ENCODE data around the gene AMBP. TPM values are rescaled to one million over a fixed set of nuclear protein-coding genes. Genes with fewer than 3 reads are reported as not detected.

Gene AMBP
- total and polyA plus RNA-seq, 2 of the 13 experiments (the other 11 are each of a cell fraction or from before 2014, with no cell fraction given): 1,510 to 2,580 TPM

GRCh38 chr9:114060070-114060469, 18.0 kb downstream of the AMBP start:
- in situ Hi-C loops (cut with HindIII; ENCODE audit: extremely low pct_ligation_motif_present, low pct_unique_long_range_greater_than_20kb): no loop called here
- no peak for ATAC-seq
- FAIRE-seq: no peak
- Histone ChIP-seq H3K9me3 (ENCODE audit: low read length) (no peaks in the 10 kb centered on the region), H3K36me3 (replicated peaks in 1 of 2; ENCODE audit: control insufficient read depth in 1 of 2, insufficient read depth in 2 of 2, low read length in 2 of 2) (peaks cover 19 to 49% of the 10 kb centered on the region in 2 experiments), H3K79me2 (ENCODE audit: insufficient read depth, low read length) (no peaks in the 10 kb centered on the region), H3K27me3 (ENCODE audit: control insufficient read depth in 1 of 2, insufficient read depth in 2 of 2, low read length in 2 of 2) (peaks cover 0 to 1% of the 10 kb centered on the region in 2 experiments; a peak in 1 of 5 replicates), H3K4me1 (ENCODE audit: insufficient read depth, low read length) (peaks cover 69% of the 10 kb centered on the region), H3K4me2 (ENCODE audit: low read depth, low read length) (no peak overlapping the region), H3K9ac (ENCODE audit: insufficient read depth, low read depth, low read length) (no peak overlapping the region), H2AFZ (ENCODE audit: low read length) (no peak overlapping the region), H3K27ac (ENCODE audit: extremely low read length, insufficient read depth, low read length) (no peak overlapping the region), H3K4me3 (replicated peaks in 1 of 3; ENCODE audit: insufficient read depth in 1 of 3, low read depth in 2 of 3, low read length in 3 of 3) (no peak overlapping the region), H4K20me1 (ENCODE audit: insufficient read depth, low read length) (peaks cover 54% of the 10 kb centered on the region)
- TF ChIP-seq ISX (CRISPR knock-in tag; conservative IDR thresholded peaks at IDR 0.05) (no peak), GTF2F1 (IDR thresholded peaks at IDR 0.05; ENCODE audit: low read length) (no peak), ZNF652 (CRISPR knock-in tag; IDR thresholded peaks at IDR 0.05; ENCODE audit: borderline replicate concordance, low read depth) (no peak), ZNF292 (CRISPR knock-in tag; IDR thresholded peaks at IDR 0.05; ENCODE audit: borderline replicate concordance, low read depth) (no peak), ZNF737 (CRISPR knock-in tag; IDR thresholded peaks at IDR 0.05; ENCODE audit: borderline replicate concordance) (no peak), ZBED4 (CRISPR knock-in tag; IDR thresholded peaks at IDR 0.05; ENCODE audit: borderline replicate concordance) (no peak), ZFP62 (CRISPR knock-in tag; IDR thresholded peaks at IDR 0.05) (no peak), SKIL (CRISPR knock-in tag; IDR thresholded peaks at IDR 0.05; ENCODE audit: borderline replicate concordance) (no peak), ZNF850 (CRISPR knock-in tag; conservative IDR thresholded peaks at IDR 0.05) (no peak), ZNF772 (CRISPR knock-in tag; IDR thresholded peaks at IDR 0.05) (no peak), FUBP1 (CRISPR knock-in tag; IDR thresholded peaks at IDR 0.05; ENCODE audit: borderline replicate concordance) (no peak), THAP11 (CRISPR knock-in tag; IDR thresholded peaks at IDR 0.05) (no peak)
- DNase-seq (ENCODE audit: low spot score): no peak
- intact Hi-C loops (cut with micrococcal nuclease; ENCODE audit: unreplicated experiment): no loop called here
- ChIA-PET POLR2A (interaction anchor here (1.4 to 5.3 kb wide), 5 partner anchors 12 to 21 kb away, joined by 3 to 52 read pairs (median 10); partner anchors contain the start of gene AMBP), CTCF (ENCODE audit: low intra/inter-chr PET ratio, low total read pairs) (no interaction called here)
- BruUV-seq (replicated peaks): no TSS peak
- WGBS (ENCODE audit: low lambda C conversion rate): 99% methylated on average over 4 of the region's 8 CpGs
